ENCODE data around the gene PES1.
"Not testable (repeated sequence)": the region's sequence is repeated elsewhere in the genome, so short reads cannot be mapped to it uniquely, and the experiment has no call there.

The PES1 gene

DNA sequence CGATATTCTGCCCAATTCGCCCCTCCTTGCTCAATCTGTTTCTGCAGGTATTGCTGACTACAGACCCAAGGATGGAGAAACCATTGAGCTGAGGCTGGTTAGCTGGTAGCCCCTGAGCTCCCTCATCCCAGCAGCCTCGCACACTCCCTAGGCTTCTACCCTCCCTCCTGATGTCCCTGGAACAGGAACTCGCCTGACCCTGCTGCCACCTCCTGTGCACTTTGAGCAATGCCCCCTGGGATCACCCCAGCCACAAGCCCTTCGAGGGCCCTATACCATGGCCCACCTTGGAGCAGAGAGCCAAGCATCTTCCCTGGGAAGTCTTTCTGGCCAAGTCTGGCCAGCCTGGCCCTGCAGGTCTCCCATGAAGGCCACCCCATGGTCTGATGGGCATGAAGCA is 34.7 kb upstream of the PES1 start:
- H3K23ac ChIP-seq (ENCODE audit: low read length), result no peak overlapping the region
- H4K5ac ChIP-seq (ENCODE audit: low read length), result no peak overlapping the region
- H3K79me2 ChIP-seq (ENCODE audit: control insufficient read depth, insufficient read depth, low read length), result no peaks in the 10 kb centered on the region
- no peak overlapping the region for H2BK120ac ChIP-seq (ENCODE audit: low read depth, low read length)
- no peak overlapping the region for H3K18ac ChIP-seq (ENCODE audit: low read length)
- H2BK5ac ChIP-seq (ENCODE audit: low read length), result no peak overlapping the region
- no peak overlapping the region for H3K4me3 ChIP-seq (ENCODE audit: low read length)
- WGBS (ENCODE audit: extremely low coverage, insufficient coverage, low lambda C conversion rate), result no CpG with 5 or more reads among the region's 5 CpGs
- no peaks in the 10 kb centered on the region for H3K79me1 ChIP-seq (ENCODE audit: low read length)
- H2BK15ac ChIP-seq (replicated peaks; ENCODE audit: low read depth), result no peak overlapping the region
- no peak overlapping the region for H4K8ac ChIP-seq (ENCODE audit: low read depth, low read length)
- H3K9ac ChIP-seq (ENCODE audit: low read length), result no peak overlapping the region
- H3K36me3 ChIP-seq (ENCODE audit: control insufficient read depth, insufficient read depth, low read length), result no peaks in the 10 kb centered on the region
- no peak overlapping the region for H3K56ac ChIP-seq (ENCODE audit: low read length)
- H3K27ac ChIP-seq (ENCODE audit: low read depth, low read length), result no peak overlapping the region
- H3K4ac ChIP-seq (ENCODE audit: low read depth, low read length), result no peak overlapping the region
- no peak overlapping the region for H2AK5ac ChIP-seq (ENCODE audit: low read length)
- H3K27me3 ChIP-seq (ENCODE audit: insufficient read depth, low read length, poor library complexity), result no peaks in the 10 kb centered on the region
- no peaks in the 10 kb centered on the region for H3K4me1 ChIP-seq (ENCODE audit: control insufficient read depth, low read depth, low read length)
- no peak overlapping the region for H3K4me2 ChIP-seq (ENCODE audit: low read length)
- no peak for DNase-seq

DNA sequence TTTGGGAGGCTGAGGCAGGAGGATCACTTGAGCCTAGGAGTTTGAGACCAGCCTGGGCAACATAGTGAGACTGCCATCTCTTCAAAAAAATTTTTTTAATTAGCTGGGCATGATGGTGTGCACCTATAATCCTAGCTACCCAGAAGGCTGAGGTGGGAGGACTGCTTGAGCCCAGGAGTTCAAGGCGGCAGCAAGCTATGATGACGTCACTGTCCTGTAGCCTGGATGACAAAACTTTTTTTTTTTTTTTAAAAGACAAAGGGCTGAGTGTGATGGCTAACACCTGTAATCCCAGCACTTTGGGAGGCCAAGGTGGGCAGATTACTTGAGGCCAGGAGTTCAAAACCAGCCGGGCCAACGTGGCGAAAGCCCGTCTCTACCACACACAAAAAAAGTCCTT is 28.2 kb upstream of the PES1 start:
- not testable (repeated sequence) for DNase-seq; H2BK15ac ChIP-seq (replicated peaks; ENCODE audit: low read depth); H3K79me2 ChIP-seq (ENCODE audit: control insufficient read depth, insufficient read depth, low read length); H2BK5ac ChIP-seq (ENCODE audit: low read length); H3K79me1 ChIP-seq (ENCODE audit: low read length); H2BK120ac ChIP-seq (ENCODE audit: low read depth, low read length); H3K27ac ChIP-seq (ENCODE audit: low read depth, low read length); H3K18ac ChIP-seq (ENCODE audit: low read length); H3K56ac ChIP-seq (ENCODE audit: low read length); H3K23ac ChIP-seq (ENCODE audit: low read length); H2AK5ac ChIP-seq (ENCODE audit: low read length); H3K36me3 ChIP-seq (ENCODE audit: control insufficient read depth, insufficient read depth, low read length); H4K5ac ChIP-seq (ENCODE audit: low read length); H3K4me2 ChIP-seq (ENCODE audit: low read length); H3K27me3 ChIP-seq (ENCODE audit: insufficient read depth, low read length, poor library complexity); H4K8ac ChIP-seq (ENCODE audit: low read depth, low read length); H3K4me3 ChIP-seq (ENCODE audit: low read length); H3K4me1 ChIP-seq (ENCODE audit: control insufficient read depth, low read depth, low read length); H3K4ac ChIP-seq (ENCODE audit: low read depth, low read length); H3K9ac ChIP-seq (ENCODE audit: low read length)
- WGBS (ENCODE audit: extremely low coverage, insufficient coverage, low lambda C conversion rate), result no CpG with 5 or more reads among the region's 6 CpGs

DNA sequence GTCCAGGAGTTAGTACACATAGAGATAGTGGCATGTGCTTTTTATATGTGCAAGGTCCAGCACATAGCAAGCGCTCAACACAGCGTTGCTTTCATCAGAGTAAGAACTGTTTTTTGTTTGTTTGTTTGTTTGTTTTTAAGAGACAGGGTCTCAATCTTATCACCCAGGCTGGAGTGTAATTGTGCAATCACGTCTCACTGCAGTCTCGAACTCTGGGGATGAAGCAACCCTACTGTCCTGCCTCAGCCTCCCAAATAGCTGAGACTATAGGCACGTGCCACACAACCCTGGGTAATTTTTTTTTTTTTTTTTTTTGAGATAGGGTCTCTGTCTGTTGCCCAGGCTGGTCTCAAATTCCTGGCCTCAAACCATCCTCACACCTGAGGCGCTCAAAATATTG is 26.1 kb upstream of the PES1 start:
- H3K4me1 ChIP-seq (ENCODE audit: control insufficient read depth, low read depth, low read length), result no peaks in the 10 kb centered on the region
- no peak overlapping the region for H2BK15ac ChIP-seq (replicated peaks; ENCODE audit: low read depth)
- no peak overlapping the region for H3K23ac ChIP-seq (ENCODE audit: low read length)
- H2BK120ac ChIP-seq (ENCODE audit: low read depth, low read length), result no peak overlapping the region
- H3K9ac ChIP-seq (ENCODE audit: low read length), result no peak overlapping the region
- H3K4me3 ChIP-seq (ENCODE audit: low read length), result no peak overlapping the region
- no peaks in the 10 kb centered on the region for H3K36me3 ChIP-seq (ENCODE audit: control insufficient read depth, insufficient read depth, low read length)
- no peak overlapping the region for H3K56ac ChIP-seq (ENCODE audit: low read length)
- no peak overlapping the region for H2BK5ac ChIP-seq (ENCODE audit: low read length)
- H3K27me3 ChIP-seq (ENCODE audit: insufficient read depth, low read length, poor library complexity), result no peaks in the 10 kb centered on the region
- no peak overlapping the region for H3K27ac ChIP-seq (ENCODE audit: low read depth, low read length)
- no peak overlapping the region for H4K8ac ChIP-seq (ENCODE audit: low read depth, low read length)
- no peak overlapping the region for H3K4ac ChIP-seq (ENCODE audit: low read depth, low read length)
- no CpG with 5 or more reads among the region's 6 CpGs for WGBS (ENCODE audit: extremely low coverage, insufficient coverage, low lambda C conversion rate)
- no peak overlapping the region for H3K18ac ChIP-seq (ENCODE audit: low read length)
- no peaks in the 10 kb centered on the region for H3K79me1 ChIP-seq (ENCODE audit: low read length)
- H4K5ac ChIP-seq (ENCODE audit: low read length), result no peak overlapping the region
- H3K4me2 ChIP-seq (ENCODE audit: low read length), result no peak overlapping the region
- no peak overlapping the region for H2AK5ac ChIP-seq (ENCODE audit: low read length)
- no peaks in the 10 kb centered on the region for H3K79me2 ChIP-seq (ENCODE audit: control insufficient read depth, insufficient read depth, low read length)
- no peak for DNase-seq

DNA sequence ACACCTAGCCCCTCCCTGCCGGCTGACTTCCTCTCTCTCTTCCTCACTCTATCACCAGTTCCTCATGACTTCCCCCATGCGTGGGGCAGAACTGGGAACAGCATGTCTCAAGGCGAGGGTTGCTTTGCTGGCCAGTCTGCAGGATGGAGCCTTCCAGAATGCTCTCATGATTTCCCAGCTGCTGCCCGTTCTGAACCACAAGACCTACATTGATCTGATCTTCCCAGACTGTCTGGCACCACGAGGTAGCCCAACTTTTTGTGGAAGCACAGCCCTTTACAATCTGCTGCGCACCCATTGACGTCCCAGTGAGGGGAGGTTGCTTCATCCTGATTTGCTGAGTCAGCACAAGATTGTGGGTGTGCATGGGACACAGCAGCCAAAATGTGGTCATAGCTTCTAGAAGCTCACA is 23.8 kb upstream of the PES1 start:
- H3K79me2 ChIP-seq (ENCODE audit: control insufficient read depth, insufficient read depth, low read length), result no peaks in the 10 kb centered on the region
- no peak for DNase-seq
- no peak overlapping the region for H2BK5ac ChIP-seq (ENCODE audit: low read length)
- H3K18ac ChIP-seq (ENCODE audit: low read length), result no peak overlapping the region
- WGBS (ENCODE audit: extremely low coverage, insufficient coverage, low lambda C conversion rate), result no CpG with 5 or more reads among the region's 7 CpGs
- no peaks in the 10 kb centered on the region for H3K36me3 ChIP-seq (ENCODE audit: control insufficient read depth, insufficient read depth, low read length)
- no peak overlapping the region for H4K5ac ChIP-seq (ENCODE audit: low read length)
- H3K27me3 ChIP-seq (ENCODE audit: insufficient read depth, low read length, poor library complexity), result no peaks in the 10 kb centered on the region
- H3K4me3 ChIP-seq (ENCODE audit: low read length), result no peak overlapping the region
- no peaks in the 10 kb centered on the region for H3K4me1 ChIP-seq (ENCODE audit: control insufficient read depth, low read depth, low read length)
- no peak overlapping the region for H3K9ac ChIP-seq (ENCODE audit: low read length)
- no peaks in the 10 kb centered on the region for H3K79me1 ChIP-seq (ENCODE audit: low read length)
- H3K4me2 ChIP-seq (ENCODE audit: low read length), result no peak overlapping the region
- no peak overlapping the region for H3K27ac ChIP-seq (ENCODE audit: low read depth, low read length)
- no peak overlapping the region for H2BK15ac ChIP-seq (replicated peaks; ENCODE audit: low read depth)
- H3K4ac ChIP-seq (ENCODE audit: low read depth, low read length), result no peak overlapping the region
- H3K23ac ChIP-seq (ENCODE audit: low read length), result no peak overlapping the region
- H2AK5ac ChIP-seq (ENCODE audit: low read length), result no peak overlapping the region
- no peak overlapping the region for H4K8ac ChIP-seq (ENCODE audit: low read depth, low read length)
- H3K56ac ChIP-seq (ENCODE audit: low read length), result no peak overlapping the region
- no peak overlapping the region for H2BK120ac ChIP-seq (ENCODE audit: low read depth, low read length)

DNA sequence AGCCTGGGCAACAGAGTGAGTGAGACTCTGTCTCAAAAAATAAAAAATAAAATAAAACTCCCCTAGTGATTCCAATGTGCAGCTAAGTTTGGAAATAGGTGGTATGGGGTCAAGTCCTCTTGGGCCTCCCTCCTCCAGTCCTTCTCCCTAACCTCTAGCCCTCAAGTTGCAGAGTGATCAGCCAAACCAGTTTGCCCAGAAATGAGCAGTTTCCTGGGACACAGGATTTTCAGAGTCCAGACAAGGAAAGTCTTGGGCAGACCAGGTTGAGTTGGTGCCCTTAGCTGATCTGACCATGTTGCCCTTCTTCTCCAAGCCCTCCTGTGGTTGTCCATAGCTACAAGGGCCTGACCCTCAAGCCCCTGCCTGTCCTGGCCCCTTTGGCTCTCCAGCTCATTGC is 23.2 kb upstream of the PES1 start:
- Histone ChIP-seq H2BK5ac (ENCODE audit: low read length) (no peak overlapping the region), H4K5ac (ENCODE audit: low read length) (no peak overlapping the region), H3K9ac (ENCODE audit: low read length) (no peak overlapping the region), H4K8ac (ENCODE audit: low read depth, low read length) (no peak overlapping the region), H3K79me1 (ENCODE audit: low read length) (no peaks in the 10 kb centered on the region), H2BK120ac (ENCODE audit: low read depth, low read length) (no peak overlapping the region), H2AK5ac (ENCODE audit: low read length) (no peak overlapping the region), H3K4ac (ENCODE audit: low read depth, low read length) (no peak overlapping the region), H3K79me2 (ENCODE audit: control insufficient read depth, insufficient read depth, low read length) (no peaks in the 10 kb centered on the region), H3K4me1 (ENCODE audit: control insufficient read depth, low read depth, low read length) (no peaks in the 10 kb centered on the region), H3K27me3 (ENCODE audit: insufficient read depth, low read length, poor library complexity) (no peaks in the 10 kb centered on the region), H3K27ac (ENCODE audit: low read depth, low read length) (no peak overlapping the region), H3K23ac (ENCODE audit: low read length) (no peak overlapping the region), H3K4me3 (ENCODE audit: low read length) (no peak overlapping the region), H3K4me2 (ENCODE audit: low read length) (no peak overlapping the region), H2BK15ac (replicated peaks; ENCODE audit: low read depth) (no peak overlapping the region), H3K18ac (ENCODE audit: low read length) (no peak overlapping the region), H3K56ac (ENCODE audit: low read length) (no peak overlapping the region), H3K36me3 (ENCODE audit: control insufficient read depth, insufficient read depth, low read length) (no peaks in the 10 kb centered on the region)
- no peak for DNase-seq

DNA sequence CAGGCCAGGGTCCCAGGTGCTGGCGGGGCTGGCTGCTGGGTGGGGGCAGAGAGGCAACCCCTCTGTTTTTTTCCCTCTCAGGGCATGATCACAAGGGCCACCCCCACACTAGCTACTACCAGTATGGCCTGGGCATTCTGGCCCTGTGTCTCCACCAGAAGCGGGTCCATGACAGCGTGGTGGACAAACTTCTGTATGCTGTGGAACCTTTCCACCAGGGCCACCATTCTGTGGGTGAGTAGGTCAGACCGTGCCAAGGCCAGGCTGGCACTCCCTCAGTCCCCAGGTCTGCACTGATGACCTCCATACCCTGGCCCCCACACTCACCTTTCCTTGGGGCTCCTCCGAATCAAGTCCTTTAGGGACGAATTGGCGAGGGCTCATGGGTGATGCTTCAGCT is 22.6 kb upstream of the PES1 start:
- H4K5ac ChIP-seq (ENCODE audit: low read length), result no peak overlapping the region
- H2BK120ac ChIP-seq (ENCODE audit: low read depth, low read length), result no peak overlapping the region
- H3K4me1 ChIP-seq (ENCODE audit: control insufficient read depth, low read depth, low read length), result no peaks in the 10 kb centered on the region
- no peak overlapping the region for H2BK5ac ChIP-seq (ENCODE audit: low read length)
- no peak overlapping the region for H3K4me2 ChIP-seq (ENCODE audit: low read length)
- H3K4ac ChIP-seq (ENCODE audit: low read depth, low read length), result no peak overlapping the region
- no peak overlapping the region for H2BK15ac ChIP-seq (replicated peaks; ENCODE audit: low read depth)
- H3K4me3 ChIP-seq (ENCODE audit: low read length), result no peak overlapping the region
- H3K79me1 ChIP-seq (ENCODE audit: low read length), result no peaks in the 10 kb centered on the region
- no peak overlapping the region for H3K18ac ChIP-seq (ENCODE audit: low read length)
- no CpG with 5 or more reads among the region's 7 CpGs for WGBS (ENCODE audit: extremely low coverage, insufficient coverage, low lambda C conversion rate)
- no peaks in the 10 kb centered on the region for H3K36me3 ChIP-seq (ENCODE audit: control insufficient read depth, insufficient read depth, low read length)
- no peak overlapping the region for H2AK5ac ChIP-seq (ENCODE audit: low read length)
- no peaks in the 10 kb centered on the region for H3K79me2 ChIP-seq (ENCODE audit: control insufficient read depth, insufficient read depth, low read length)
- no peaks in the 10 kb centered on the region for H3K27me3 ChIP-seq (ENCODE audit: insufficient read depth, low read length, poor library complexity)
- no peak overlapping the region for H3K56ac ChIP-seq (ENCODE audit: low read length)
- H4K8ac ChIP-seq (ENCODE audit: low read depth, low read length), result no peak overlapping the region
- no peak for DNase-seq
- H3K9ac ChIP-seq (ENCODE audit: low read length), result no peak overlapping the region
- no peak overlapping the region for H3K23ac ChIP-seq (ENCODE audit: low read length)
- H3K27ac ChIP-seq (ENCODE audit: low read depth, low read length), result no peak overlapping the region

Measured in mesendoderm (in vitro differentiated cells).